ENCODE data around the gene LTV1.
A peak's percentile ranks its signal among the peaks of the same experiment; 100 is the strongest.
"Not testable (repeated sequence)": the region's sequence is repeated elsewhere in the genome, so short reads cannot be mapped to it uniquely, and the experiment has no call there.

Gene LTV1

GRCh38 chr6:143842902-143843676 is at the start of gene LTV1:
TSS of gene LTV1 (plus strand) at chr6:143843338. CDS start at chr6:143843478, 140 bp downstream.
- Histone ChIP-seq H3K27me3 (ENCODE audit: insufficient read depth, low read length) (no peaks in the 10 kb centered on the region), H3K9ac (ENCODE audit: low read depth, low read length) (peak within 1 kb of the TSS; percentile 93), H3K4me3 (ENCODE audit: low read length) (peak within 1 kb of the TSS; percentile 90), H3K9me3 (ENCODE audit: insufficient read depth, low read depth, low read length) (no peaks in the 10 kb centered on the region), H3K4me1 (ENCODE audit: insufficient read depth, low read length) (peaks cover 8% of the 10 kb centered on the region; the same call in 1 of the 2 replicates), H3K36me3 (ENCODE audit: insufficient read depth, low read depth, low read length) (peaks cover 38% of the 10 kb centered on the region), H3K27ac (ENCODE audit: low read length) (peak within 1 kb of the TSS; percentile 80)

- H3K27me3 ChIP-seq (ENCODE audit: insufficient read depth, low read length); H3K4me1 ChIP-seq (ENCODE audit: insufficient read depth, low read length); H3K4me3 ChIP-seq (ENCODE audit: low read length); H3K9ac ChIP-seq (ENCODE audit: low read depth, low read length); H3K9me3 ChIP-seq (ENCODE audit: insufficient read depth, low read depth, low read length); H3K27ac ChIP-seq (ENCODE audit: low read length): not testable (repeated sequence)
- peaks cover 15% of the 10 kb centered on the region for H3K36me3 ChIP-seq (ENCODE audit: insufficient read depth, low read depth, low read length)
Observed at GRCh38 chr6:143796551-143796950, 46.6 kb upstream of the LTV1 start.

GRCh38 chr6:143798487-143798886 is 44.7 kb upstream of the LTV1 start:
- not testable (repeated sequence) for H3K36me3 ChIP-seq (ENCODE audit: insufficient read depth, low read depth, low read length); H3K4me1 ChIP-seq (ENCODE audit: insufficient read depth, low read length); H3K4me3 ChIP-seq (ENCODE audit: low read length); H3K27ac ChIP-seq (ENCODE audit: low read length); H3K27me3 ChIP-seq (ENCODE audit: insufficient read depth, low read length); H3K9me3 ChIP-seq (ENCODE audit: insufficient read depth, low read depth, low read length); H3K9ac ChIP-seq (ENCODE audit: low read depth, low read length)

GRCh38 chr6:143802833-143803565 is 40.1 kb upstream of the LTV1 start:
- Histone ChIP-seq H3K27me3 (ENCODE audit: insufficient read depth, low read length) (no peaks in the 10 kb centered on the region), H3K27ac (ENCODE audit: low read length) (peak overlapping the region; percentile 8), H3K4me3 (ENCODE audit: low read length) (no peak overlapping the region), H3K4me1 (ENCODE audit: insufficient read depth, low read length) (peaks cover 7% of the 10 kb centered on the region; the same call in 1 of the 2 replicates), H3K36me3 (ENCODE audit: insufficient read depth, low read depth, low read length) (peaks cover 22% of the 10 kb centered on the region), H3K9ac (ENCODE audit: low read depth, low read length) (no peak overlapping the region), H3K9me3 (ENCODE audit: insufficient read depth, low read depth, low read length) (no peaks in the 10 kb centered on the region; the same call in 1 of the 2 replicates)

GRCh38 chr6:143803769-143804568 is 39.2 kb upstream of the LTV1 start:
- H3K27me3 ChIP-seq (ENCODE audit: insufficient read depth, low read length), result no peaks in the 10 kb centered on the region
- H3K4me3 ChIP-seq (ENCODE audit: low read length), result no peak overlapping the region
- peak overlapping the region; percentile 73 for H3K27ac ChIP-seq (ENCODE audit: low read length)
- H3K9me3 ChIP-seq (ENCODE audit: insufficient read depth, low read depth, low read length), result no peaks in the 10 kb centered on the region; the same call in 1 of the 2 replicates
- peaks cover 29% of the 10 kb centered on the region for H3K36me3 ChIP-seq (ENCODE audit: insufficient read depth, low read depth, low read length)
- H3K9ac ChIP-seq (ENCODE audit: low read depth, low read length), result peak overlapping the region; percentile 37; the same call in 1 of the 2 replicates
- peaks cover 7% of the 10 kb centered on the region; the same call in 1 of the 2 replicates for H3K4me1 ChIP-seq (ENCODE audit: insufficient read depth, low read length)

- H3K27ac ChIP-seq (ENCODE audit: low read length), result no peak overlapping the region
- no peak overlapping the region for H3K4me3 ChIP-seq (ENCODE audit: low read length)
- peaks cover 29% of the 10 kb centered on the region for H3K36me3 ChIP-seq (ENCODE audit: insufficient read depth, low read depth, low read length)
- no peaks in the 10 kb centered on the region for H3K27me3 ChIP-seq (ENCODE audit: insufficient read depth, low read length)
- peaks cover 7% of the 10 kb centered on the region; the same call in 1 of the 2 replicates for H3K4me1 ChIP-seq (ENCODE audit: insufficient read depth, low read length)
- no peaks in the 10 kb centered on the region; the same call in 1 of the 2 replicates for H3K9me3 ChIP-seq (ENCODE audit: insufficient read depth, low read depth, low read length)
- no peak overlapping the region for H3K9ac ChIP-seq (ENCODE audit: low read depth, low read length)
Observed at GRCh38 chr6:143804835-143805239, 38.3 kb upstream of the LTV1 start.

- Histone ChIP-seq H3K9me3 (ENCODE audit: insufficient read depth, low read depth, low read length) (no peaks in the 10 kb centered on the region), H3K9ac (ENCODE audit: low read depth, low read length) (no peak overlapping the region), H3K36me3 (ENCODE audit: insufficient read depth, low read depth, low read length) (peaks cover 29% of the 10 kb centered on the region), H3K27ac (ENCODE audit: low read length) (no peak overlapping the region), H3K27me3 (ENCODE audit: insufficient read depth, low read length) (no peaks in the 10 kb centered on the region), H3K4me3 (ENCODE audit: low read length) (no peak overlapping the region), H3K4me1 (ENCODE audit: insufficient read depth, low read length) (peaks cover 7% of the 10 kb centered on the region; the same call in 1 of the 2 replicates)
Observed at GRCh38 chr6:143806282-143807102, 36.6 kb upstream of the LTV1 start.

GRCh38 chr6:143807103-143807772 is 35.9 kb upstream of the LTV1 start:
- Histone ChIP-seq H3K9me3 (ENCODE audit: insufficient read depth, low read depth, low read length) (no peaks in the 10 kb centered on the region), H3K27me3 (ENCODE audit: insufficient read depth, low read length) (no peaks in the 10 kb centered on the region), H3K27ac (ENCODE audit: low read length) (no peak overlapping the region), H3K36me3 (ENCODE audit: insufficient read depth, low read depth, low read length) (peaks cover 28% of the 10 kb centered on the region), H3K9ac (ENCODE audit: low read depth, low read length) (no peak overlapping the region), H3K4me1 (ENCODE audit: insufficient read depth, low read length) (peaks cover 7% of the 10 kb centered on the region; the same call in 1 of the 2 replicates), H3K4me3 (ENCODE audit: low read length) (no peak overlapping the region)

- Histone ChIP-seq H3K9me3 (ENCODE audit: insufficient read depth, low read depth, low read length) (no peaks in the 10 kb centered on the region), H3K4me3 (ENCODE audit: low read length) (no peak overlapping the region), H3K36me3 (ENCODE audit: insufficient read depth, low read depth, low read length) (peaks cover 32% of the 10 kb centered on the region), H3K27me3 (ENCODE audit: insufficient read depth, low read length) (no peaks in the 10 kb centered on the region), H3K4me1 (ENCODE audit: insufficient read depth, low read length) (no peaks in the 10 kb centered on the region), H3K27ac (ENCODE audit: low read length) (no peak overlapping the region), H3K9ac (ENCODE audit: low read depth, low read length) (no peak overlapping the region)
Observed at GRCh38 chr6:143810745-143811144, 32.4 kb upstream of the LTV1 start.

- Histone ChIP-seq H3K4me3 (ENCODE audit: low read length) (no peak overlapping the region), H3K36me3 (ENCODE audit: insufficient read depth, low read depth, low read length) (peaks cover 32% of the 10 kb centered on the region), H3K27me3 (ENCODE audit: insufficient read depth, low read length) (no peaks in the 10 kb centered on the region), H3K9me3 (ENCODE audit: insufficient read depth, low read depth, low read length) (no peaks in the 10 kb centered on the region), H3K4me1 (ENCODE audit: insufficient read depth, low read length) (no peaks in the 10 kb centered on the region), H3K27ac (ENCODE audit: low read length) (no peak overlapping the region), H3K9ac (ENCODE audit: low read depth, low read length) (no peak overlapping the region)
Observed at GRCh38 chr6:143811501-143812157, 31.5 kb upstream of the LTV1 start.

All from iPS-20b (cell line).